ENCODE data around the gene ARHGAP28.

GRCh38 chr18:6785001-6785400 lies 55.5 kb downstream of the ARHGAP28 start:
- TF ChIP-seq POLR2A (IDR thresholded peaks at IDR 0.05) (no peak), CTCF (IDR thresholded peaks at IDR 0.05) (no peak)

All from prostate gland (tissue), 2 donors.